HG02610 (cell line): ENCODE measurements around the gene RHCG.

ENCODE experiments used
- ATAC-seq: cut with Tn5 transposase; IDR thresholded peaks from one replicate; pipeline ENCODE4 v1.9.1; 2021; ENCODE audit warnings: mild to moderate bottlenecking, moderate library complexity; ENCODE audit not compliant: unreplicated experiment

RHCG gene

GRCh38 chr15:89504166-89504565 lies 7.8 kb upstream of the RHCG start:
- no peak for ATAC-seq

- ATAC-seq, result no peak
Measured at GRCh38 chr15:89502867-89503595, 6.6 kb upstream of the RHCG start.

- no peak for ATAC-seq
Measured at GRCh38 chr15:89501646-89502045, 5.3 kb upstream of the RHCG start.

GRCh38 chr15:89500397-89501270 lies 4.3 kb upstream of the RHCG start:
- ATAC-seq, result no peak

GRCh38 chr15:89499156-89499555 lies 2.8 kb upstream of the RHCG start:
- no peak for ATAC-seq

- ATAC-seq, result no peak
Measured at GRCh38 chr15:89498574-89498906, 2.2 kb upstream of the RHCG start.

- ATAC-seq, result no peak
Measured at GRCh38 chr15:89497231-89497630, 848 bp upstream of the RHCG start.

GRCh38 chr15:89495638-89496145 lies 691 bp downstream of the RHCG start:
- ATAC-seq, result no peak

- ATAC-seq, result no peak
Measured at GRCh38 chr15:89494941-89495637, 1.3 kb downstream of the RHCG start.

- ATAC-seq, result no peak
Measured at GRCh38 chr15:89494031-89494430, 2.4 kb downstream of the RHCG start.

- no peak for ATAC-seq
Measured at GRCh38 chr15:89492934-89493631, 3.3 kb downstream of the RHCG start.

GRCh38 chr15:89492111-89492641 lies 4.2 kb downstream of the RHCG start:
- ATAC-seq, result no peak

GRCh38 chr15:89490814-89491315 lies 5.5 kb downstream of the RHCG start:
- ATAC-seq, result no peak

- ATAC-seq, result no peak
Measured at GRCh38 chr15:89490081-89490813, 6.1 kb downstream of the RHCG start.

- no peak for ATAC-seq
Measured at GRCh38 chr15:89489376-89489775, 7.0 kb downstream of the RHCG start.

GRCh38 chr15:89487791-89488190 lies 8.6 kb downstream of the RHCG start:
- ATAC-seq, result no peak

GRCh38 chr15:89486726-89487050 lies 9.7 kb downstream of the RHCG start:
- ATAC-seq, result no peak

- ATAC-seq, result no peak
Measured at GRCh38 chr15:89483079-89483478, 13.3 kb downstream of the RHCG start.

GRCh38 chr15:89482139-89482538 lies 14.2 kb downstream of the RHCG start:
- no peak for ATAC-seq

GRCh38 chr15:89480505-89480904 lies 15.9 kb downstream of the RHCG start:
- no peak for ATAC-seq
